Lung (tissue), 16 donors: ENCODE results near the gene SLC38A11. TPM values are rescaled to one million over a fixed set of nuclear protein-coding genes. Genes with fewer than 3 reads are reported as not detected.
"Not testable (repeated sequence)": the region's sequence is repeated elsewhere in the genome, so short reads cannot be mapped to it uniquely, and the experiment has no call there.

ENCODE experiments used
- ATAC-seq: fragments of 200-7000 bp; cut with Tn5 transposase; one replicate; pipeline ENCODE4 v1.9.1; 2020; ENCODE audit warnings: moderate number of reproducible peaks; ENCODE audit not compliant: insufficient read depth, low FRiP score
- DNase-seq, 3 donors: peaks; one replicate each; pipeline ENCODE4 v3.0.0-alpha.2; 2013 to 2017
- H3K27ac ChIP-seq, 2 donors: one replicate each; pipeline ENCODE4 v1.5.1; 2013; ENCODE audit warnings: mild to moderate bottlenecking in 2 of 2, moderate library complexity in 2 of 2, control low read depth in 1 of 2, inconsistent platforms in 1 of 2, low read depth in 1 of 2, low read length in 1 of 2
- H3K27me3 ChIP-seq, 3 donors: one replicate each; pipeline ENCODE4 v1.5.1; 2013; ENCODE audit warnings: low read length in 2 of 3; ENCODE audit not compliant: control insufficient read depth in 3 of 3, insufficient read depth in 3 of 3
- H3K36me3 ChIP-seq, 4 donors: one replicate each; pipeline ENCODE4 v1.5.1; 2013; ENCODE audit warnings: low read length in 4 of 4, mild to moderate bottlenecking in 1 of 4, moderate library complexity in 1 of 4; ENCODE audit not compliant: control insufficient read depth in 4 of 4, insufficient read depth in 4 of 4
- H3K4me1 ChIP-seq, 5 donors: one replicate each; pipeline ENCODE4 v1.5.1; 2013; ENCODE audit warnings: low read length in 5 of 5, mild to moderate bottlenecking in 2 of 5, moderate library complexity in 1 of 5; ENCODE audit not compliant: control insufficient read depth in 5 of 5, insufficient read depth in 5 of 5
- H3K4me3 ChIP-seq: one replicate; pipeline ENCODE4 v1.5.1; 2013; ENCODE audit warnings: mild to moderate bottlenecking, control low read depth, moderate library complexity
- H3K9ac ChIP-seq, 2 donors: one replicate each; pipeline ENCODE4 v1.5.1; 2013; ENCODE audit warnings: low read length in 2 of 2, control low read depth in 1 of 2; ENCODE audit not compliant: insufficient read depth in 1 of 2
- H3K9me3 ChIP-seq, 4 donors: one replicate each; pipeline ENCODE4 v1.5.1; 2013; ENCODE audit warnings: low read length in 3 of 4, mild to moderate bottlenecking in 1 of 4, moderate library complexity in 1 of 4; ENCODE audit not compliant: control insufficient read depth in 4 of 4, insufficient read depth in 3 of 4
- WGBS, 2 donors: extraction: QIAGEN DNeasy Blood & Tissue Kit; methylation state at CpG; one replicate each; pipeline ENCODE4 v1.1.7; 2013; 5-methylcytosine and 5-hydroxymethylcytosine counted together
- long read RNA-seq, 5 donors: transcript quantifications; one replicate each; lab custom pipeline, GENCODE V29; 2026
- polyA plus RNA-seq, 2 donors: library from polyadenylated mRNA; stranded (reverse); fragments of 200-250 nt; gene quantifications; one replicate each; pipeline ENCODE4 v1.2.1, GENCODE V29; 2013
- total RNA-seq, 2 donors: library from RNA; depleted of rRNA in 1 of 2; stranded (reverse); fragments of >200 nt in 1 of 2; gene quantifications; one replicate each; pipeline ENCODE4 v1.2.1, GENCODE V29; 2014 to 2021
- TF ChIP-seq, protein P1 (sequence below): IDR thresholded peaks from 2 replicates; pipeline ENCODE4 v1.5.1; 2012; ENCODE audit warnings: mild to moderate bottlenecking; ENCODE audit errors: control extremely low read depth, extremely low read depth
- donor health status: control.
- donor health status: control.
- donor health status: Bipolar disorder and iron deficiency.
- donor health status: healthy.
- donor health status: DM: yes; HTN: yes; CAD: no.

Gene SLC38A11, protein sequence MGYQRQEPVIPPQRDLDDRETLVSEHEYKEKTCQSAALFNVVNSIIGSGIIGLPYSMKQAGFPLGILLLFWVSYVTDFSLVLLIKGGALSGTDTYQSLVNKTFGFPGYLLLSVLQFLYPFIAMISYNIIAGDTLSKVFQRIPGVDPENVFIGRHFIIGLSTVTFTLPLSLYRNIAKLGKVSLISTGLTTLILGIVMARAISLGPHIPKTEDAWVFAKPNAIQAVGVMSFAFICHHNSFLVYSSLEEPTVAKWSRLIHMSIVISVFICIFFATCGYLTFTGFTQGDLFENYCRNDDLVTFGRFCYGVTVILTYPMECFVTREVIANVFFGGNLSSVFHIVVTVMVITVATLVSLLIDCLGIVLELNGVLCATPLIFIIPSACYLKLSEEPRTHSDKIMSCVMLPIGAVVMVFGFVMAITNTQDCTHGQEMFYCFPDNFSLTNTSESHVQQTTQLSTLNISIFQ
- total RNA-seq: 1 to 10 TPM in 1 of 2 donors, not detected in 1; 1.2 TPM
- under 1 TPM; 0.10 to 0.15 TPM for polyA plus RNA-seq
- long read RNA-seq, donor 1: 0 reads
- long read RNA-seq, donor 2: 0 reads
- long read RNA-seq, donor 3, partial matches to known transcripts: 0 of 1 reads
- long read RNA-seq, donor 3, other reads (novel, unspliced or antisense): 0 of 1 reads
- long read RNA-seq, donor 4: 0 reads
- long read RNA-seq, donor 5, partial matches to known transcripts: 0 of 1 reads
- long read RNA-seq, donor 5, other reads (novel, unspliced or antisense): 0 of 1 reads

DNA sequence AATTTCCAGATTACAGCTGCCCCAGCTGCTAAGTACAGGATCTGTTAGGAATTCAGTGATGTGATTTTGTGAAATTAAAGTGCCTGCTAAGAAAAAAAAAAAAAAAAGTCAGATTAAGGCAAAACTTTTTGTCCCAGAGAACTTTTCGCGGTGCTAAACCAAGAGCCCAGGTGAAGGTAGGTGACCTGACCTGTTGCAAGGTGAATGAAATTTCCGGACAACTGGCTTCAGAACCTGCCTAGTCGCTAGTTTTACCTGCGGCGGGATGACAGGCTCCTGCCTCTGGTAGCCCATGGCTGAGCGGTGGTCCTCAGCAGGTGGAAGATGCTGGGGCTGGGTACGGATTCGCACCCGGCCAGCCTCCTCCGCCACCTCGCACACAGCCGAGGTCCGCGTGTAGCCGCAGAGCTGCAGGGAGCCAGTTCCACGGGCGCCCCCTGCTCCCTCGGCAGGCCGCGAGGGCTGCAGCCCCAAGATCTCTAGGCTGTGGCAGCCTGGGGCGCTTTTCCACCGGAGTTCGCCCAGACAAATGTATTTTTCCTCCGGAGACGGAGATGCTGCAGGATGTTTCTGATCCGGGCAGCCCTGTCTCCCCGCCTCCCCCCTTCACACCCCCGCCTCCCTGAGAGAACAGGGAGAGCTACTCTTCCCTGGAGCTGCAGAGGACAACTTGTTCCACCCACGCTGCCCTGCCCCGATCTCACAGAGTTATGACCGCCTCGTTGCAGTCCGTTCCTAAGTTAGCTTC is at the start of gene SLC38A11:
Gene SLC38A11, minus strand, starts transcription at position 572 of the 748 bp plus-strand sequence. Its CDS starts 278 bp downstream, at position 294.
- peak in 1 of 3 donors; percentile 19 for DNase-seq
- no peak within 1 kb of the TSS for H3K9ac ChIP-seq
- no peaks in the 10 kb centered on the region for H3K36me3 ChIP-seq
- TF ChIP-seq, protein P1, sequence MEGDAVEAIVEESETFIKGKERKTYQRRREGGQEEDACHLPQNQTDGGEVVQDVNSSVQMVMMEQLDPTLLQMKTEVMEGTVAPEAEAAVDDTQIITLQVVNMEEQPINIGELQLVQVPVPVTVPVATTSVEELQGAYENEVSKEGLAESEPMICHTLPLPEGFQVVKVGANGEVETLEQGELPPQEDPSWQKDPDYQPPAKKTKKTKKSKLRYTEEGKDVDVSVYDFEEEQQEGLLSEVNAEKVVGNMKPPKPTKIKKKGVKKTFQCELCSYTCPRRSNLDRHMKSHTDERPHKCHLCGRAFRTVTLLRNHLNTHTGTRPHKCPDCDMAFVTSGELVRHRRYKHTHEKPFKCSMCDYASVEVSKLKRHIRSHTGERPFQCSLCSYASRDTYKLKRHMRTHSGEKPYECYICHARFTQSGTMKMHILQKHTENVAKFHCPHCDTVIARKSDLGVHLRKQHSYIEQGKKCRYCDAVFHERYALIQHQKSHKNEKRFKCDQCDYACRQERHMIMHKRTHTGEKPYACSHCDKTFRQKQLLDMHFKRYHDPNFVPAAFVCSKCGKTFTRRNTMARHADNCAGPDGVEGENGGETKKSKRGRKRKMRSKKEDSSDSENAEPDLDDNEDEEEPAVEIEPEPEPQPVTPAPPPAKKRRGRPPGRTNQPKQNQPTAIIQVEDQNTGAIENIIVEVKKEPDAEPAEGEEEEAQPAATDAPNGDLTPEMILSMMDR: no peak
- peaks cover 0 to 8% (median 3%) of the 10 kb centered on the region in 3 donors for H3K27me3 ChIP-seq
- H3K9me3 ChIP-seq: no peaks in the 10 kb centered on the region
- H3K27ac ChIP-seq: no peak within 1 kb of the TSS
- no peak within 1 kb of the TSS for H3K4me3 ChIP-seq
- peaks cover 0 to 2% (median 0%) of the 10 kb centered on the region in 5 donors for H3K4me1 ChIP-seq
- 19 to 35% methylated on average over 29 to 34 of the region's 34 CpGs for whole genome bisulfite sequencing, 2 donors
- ATAC-seq: peak; percentile 34

DNA sequence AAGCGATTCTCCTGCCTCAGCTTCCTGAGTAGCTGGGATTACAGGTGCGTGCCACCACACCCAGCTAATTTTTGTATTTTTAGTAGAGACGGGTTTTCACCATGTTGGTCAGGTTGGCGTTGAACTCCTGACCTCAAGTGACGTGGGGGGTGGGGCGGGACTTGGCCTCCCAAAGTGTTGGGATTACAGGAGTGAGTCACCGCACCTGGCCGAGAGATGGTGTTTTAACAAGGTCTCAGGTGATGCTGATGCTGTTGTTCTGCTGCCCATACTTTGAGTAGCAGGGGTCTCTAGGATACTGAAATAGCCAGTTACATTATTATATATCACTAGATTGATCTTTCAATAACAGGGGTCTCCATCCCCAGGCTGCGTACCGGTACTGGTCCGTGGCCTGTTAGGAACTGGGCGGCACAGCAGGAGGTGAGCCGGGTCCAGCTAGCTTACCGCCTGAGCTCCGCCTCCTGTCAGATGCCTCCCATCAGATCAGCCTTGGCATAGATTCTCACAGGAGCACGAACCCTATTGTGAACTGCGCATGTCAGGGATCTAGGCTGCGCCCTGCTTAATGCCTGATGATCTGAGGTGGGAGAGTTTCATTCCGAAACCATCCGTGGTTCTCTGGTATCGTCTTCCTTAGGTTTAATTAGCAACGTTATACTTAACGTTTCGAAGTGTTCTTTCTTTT is 48.3 kb upstream of the SLC38A11 start:
- TF ChIP-seq, protein P1: no peak
- WGBS, 2 donors: 94 to 97% methylated on average over 24 of the region's 24 CpGs
- Histone ChIP-seq H3K4me3 (no peak overlapping the region), H3K36me3 (no peaks in the 10 kb centered on the region), H3K9me3 (no peaks in the 10 kb centered on the region), H3K9ac (no peak overlapping the region), H3K27me3 (no peaks in the 10 kb centered on the region), H3K4me1 (peaks cover 0 to 11% (median 0%) of the 10 kb centered on the region in 5 donors), H3K27ac (no peak overlapping the region)
- DNase-seq (no peak), ATAC-seq (no peak)

DNA sequence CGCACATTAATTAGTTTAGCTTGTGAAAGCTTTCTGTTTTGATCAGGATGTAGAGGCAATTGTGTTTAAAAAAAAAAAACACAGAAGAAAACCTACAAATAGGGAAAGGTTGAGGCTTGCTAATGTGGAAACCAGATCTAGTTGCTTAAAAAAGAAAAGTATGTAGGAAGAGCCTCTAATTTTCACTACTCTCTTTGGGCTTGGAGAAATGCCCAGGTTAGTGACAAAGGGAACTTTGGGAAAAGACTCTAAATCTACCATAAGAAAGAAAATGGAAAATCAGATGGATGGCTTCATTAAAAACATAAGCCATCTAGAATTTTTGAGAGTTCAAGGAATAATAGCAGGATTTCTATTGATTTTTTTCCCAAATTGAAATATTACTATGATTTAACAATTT is 47.3 kb upstream of the SLC38A11 start:
- WGBS, 2 donors: 84 to 92% methylated on average over 1 of the region's 1 CpG
- Histone ChIP-seq H3K27me3 (no peaks in the 10 kb centered on the region), H3K27ac (no peak overlapping the region), H3K9me3 (no peaks in the 10 kb centered on the region), H3K4me1 (peaks cover 0 to 8% (median 0%) of the 10 kb centered on the region in 5 donors), H3K36me3 (no peaks in the 10 kb centered on the region), H3K9ac (no peak overlapping the region), H3K4me3 (no peak overlapping the region)
- ATAC-seq: no peak
- no peak for DNase-seq
- TF ChIP-seq, protein P1: no peak

DNA sequence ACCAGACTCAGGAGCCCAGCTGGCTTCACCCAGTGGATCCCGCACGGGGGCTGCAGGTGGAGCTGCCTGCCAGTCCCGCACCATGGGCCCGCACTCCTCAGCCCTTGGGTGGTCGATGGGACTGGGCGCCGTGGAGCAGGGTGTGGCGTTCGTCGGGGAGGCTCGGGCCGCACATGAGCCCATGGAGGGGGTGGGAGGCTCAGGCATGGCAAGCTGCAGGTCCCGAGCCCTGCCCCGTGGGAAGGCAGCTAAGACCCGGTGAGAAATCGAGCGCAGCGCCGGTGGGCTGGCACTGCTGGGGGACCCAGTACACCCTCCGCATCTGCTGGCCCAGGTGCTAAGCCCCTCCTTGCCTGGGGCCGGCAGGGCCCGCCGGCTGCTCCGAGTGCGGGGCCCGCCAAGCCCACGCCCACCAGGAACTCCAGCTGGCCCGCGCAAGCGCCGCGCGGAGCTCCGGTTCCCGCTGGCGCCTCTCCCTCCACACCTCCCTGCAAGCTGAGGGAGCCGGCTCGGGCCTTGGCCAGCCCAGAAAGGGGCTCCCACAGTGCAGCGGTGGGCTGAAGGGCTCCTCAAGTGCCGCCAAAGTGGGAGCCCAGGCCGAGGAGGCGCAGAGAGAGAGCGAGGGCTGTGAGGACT is 39.5 kb upstream of the SLC38A11 start:
- not testable (repeated sequence) for H3K4me1 ChIP-seq, ATAC-seq, H3K9ac ChIP-seq, H3K4me3 ChIP-seq, H3K9me3 ChIP-seq, H3K27ac ChIP-seq, H3K27me3 ChIP-seq, H3K36me3 ChIP-seq, DNase-seq
- 96 to 98% methylated on average over 37 to 43 of the region's 43 CpGs for WGBS, 2 donors
